Measurements from ENCODE around the gene ASB7. TPM values are rescaled to one million over a fixed set of nuclear protein-coding genes. Genes with fewer than 3 reads are reported as not detected.

Gene ASB7
- total RNA-seq, 1 experiment from 2014 or later = 17.9 TPM

GRCh38 chr15:100570735-100571313 is 31.6 kb upstream of the ASB7 start:
- H3K4me2 ChIP-seq = no peak overlapping the region
- peaks cover 9% of the 10 kb centered on the region for H3K4me1 ChIP-seq (replicated peaks; ENCODE audit: insufficient read depth)
- no peak for DNase-seq
- no peaks in the 10 kb centered on the region for H3K9me3 ChIP-seq (ENCODE audit: insufficient read depth, low read depth)
- H3K4me3 ChIP-seq = no peak overlapping the region
- POLR2A ChIA-PET (ENCODE audit: unreplicated experiment) = no interaction called here
- H3K36me3 ChIP-seq (ENCODE audit: low read depth) = no peaks in the 10 kb centered on the region
- no peaks in the 10 kb centered on the region for H3K9me2 ChIP-seq (ENCODE audit: insufficient read depth)
- H3K27ac ChIP-seq = no peak overlapping the region
- no peak overlapping the region for H2AFZ ChIP-seq
- H4K20me1 ChIP-seq (ENCODE audit: insufficient read depth) = no peaks in the 10 kb centered on the region
- BruUV-seq (replicated peaks) = no TSS peak
- intact Hi-C loops (cut with micrococcal nuclease; ENCODE audit: unreplicated experiment) = loop anchor here (5.0 to 10.0 kb wide), 2 partner anchors 219 to 646 kb away; no protein-coding TSS in a partner anchor
- H3K27me3 ChIP-seq (ENCODE audit: insufficient read depth, low read depth) = no peaks in the 10 kb centered on the region
- CTCF ChIA-PET = no interaction called here
- 0 out of 2 replicates have a peak, but pooled peaks cover 4% of the 10 kb centered on the region for H3F3A ChIP-seq (ENCODE audit: insufficient read depth, low read depth)
- no peak for TF ChIP-seq EZH2 (IDR thresholded peaks at IDR 0.05; ENCODE audit: low read depth)
- no peak for TF ChIP-seq CTCF (conservative IDR thresholded peaks at IDR 0.05)
- no peaks in the 10 kb centered on the region for H3K79me2 ChIP-seq (ENCODE audit: low read depth)

GRCh38 chr15:100571592-100572167 is 30.7 kb upstream of the ASB7 start:
- ChIA-PET CTCF (interaction anchor here (1.2 kb wide), 1 partner anchor 221 kb away, joined by 5 read pairs; no protein-coding TSS in a partner anchor), POLR2A (ENCODE audit: unreplicated experiment) (no interaction called here)
- H3K27me3 ChIP-seq (ENCODE audit: insufficient read depth, low read depth) = no peaks in the 10 kb centered on the region
- intact Hi-C loops (cut with micrococcal nuclease; ENCODE audit: unreplicated experiment) = loop anchor here (5.0 to 10.0 kb wide), 2 partner anchors 219 to 647 kb away; no protein-coding TSS in a partner anchor
- no peaks in the 10 kb centered on the region for H4K20me1 ChIP-seq (ENCODE audit: insufficient read depth)
- no peaks in the 10 kb centered on the region for H3K79me2 ChIP-seq (ENCODE audit: low read depth)
- no peaks in the 10 kb centered on the region for H3K36me3 ChIP-seq (ENCODE audit: low read depth)
- no peak for DNase-seq
- H3K4me2 ChIP-seq = no peak overlapping the region
- no peak overlapping the region for H2AFZ ChIP-seq
- H3F3A ChIP-seq (ENCODE audit: insufficient read depth, low read depth) = 0 out of 2 replicates have a peak, but pooled peaks cover 4% of the 10 kb centered on the region
- no peaks in the 10 kb centered on the region for H3K9me3 ChIP-seq (ENCODE audit: insufficient read depth, low read depth)
- TF ChIP-seq EZH2 (IDR thresholded peaks at IDR 0.05; ENCODE audit: low read depth) (no peak), CTCF (conservative IDR thresholded peaks at IDR 0.05) (no peak)
- no peak overlapping the region for H3K4me3 ChIP-seq
- no TSS peak for BruUV-seq (replicated peaks)
- no peaks in the 10 kb centered on the region for H3K9me2 ChIP-seq (ENCODE audit: insufficient read depth)
- peaks cover under 1% of the 10 kb centered on the region; the same call in 1 of the 2 replicates for H3K4me1 ChIP-seq (replicated peaks; ENCODE audit: insufficient read depth)
- no peak overlapping the region for H3K27ac ChIP-seq

GRCh38 chr15:100572362-100572983 is 29.9 kb upstream of the ASB7 start:
- no peak for DNase-seq
- no peaks in the 10 kb centered on the region for H3K9me2 ChIP-seq (ENCODE audit: insufficient read depth)
- no peak overlapping the region for H3K27ac ChIP-seq
- no peaks in the 10 kb centered on the region for H3K4me1 ChIP-seq (replicated peaks; ENCODE audit: insufficient read depth)
- intact Hi-C loops (cut with micrococcal nuclease; ENCODE audit: unreplicated experiment) = loop anchor here (5.0 to 10.0 kb wide), 2 partner anchors 220 to 648 kb away; no protein-coding TSS in a partner anchor
- POLR2A ChIA-PET (ENCODE audit: unreplicated experiment) = no interaction called here
- H3K36me3 ChIP-seq (ENCODE audit: low read depth) = no peaks in the 10 kb centered on the region
- no peak overlapping the region for H3K4me2 ChIP-seq
- no peaks in the 10 kb centered on the region for H3K9me3 ChIP-seq (ENCODE audit: insufficient read depth, low read depth)
- 0 out of 2 replicates have a peak, but pooled peaks cover 4% of the 10 kb centered on the region for H3F3A ChIP-seq (ENCODE audit: insufficient read depth, low read depth)
- H4K20me1 ChIP-seq (ENCODE audit: insufficient read depth) = no peaks in the 10 kb centered on the region
- H3K4me3 ChIP-seq = no peak overlapping the region
- no peak for TF ChIP-seq EZH2 (IDR thresholded peaks at IDR 0.05; ENCODE audit: low read depth)
- peak; percentile 75 for TF ChIP-seq CTCF (conservative IDR thresholded peaks at IDR 0.05)
- no TSS peak for BruUV-seq (replicated peaks)
- no peaks in the 10 kb centered on the region for H3K27me3 ChIP-seq (ENCODE audit: insufficient read depth, low read depth)
- no peaks in the 10 kb centered on the region for H3K79me2 ChIP-seq (ENCODE audit: low read depth)
- CTCF ChIA-PET = interaction anchor here (1.2 kb wide), 1 partner anchor 222 kb away, joined by 5 read pairs; no protein-coding TSS in a partner anchor
- no peak overlapping the region for H2AFZ ChIP-seq

Measured in PC-9 (cell line).